ENCODE data around the gene EFCAB9.

- TF ChIP-seq, protein P1, sequence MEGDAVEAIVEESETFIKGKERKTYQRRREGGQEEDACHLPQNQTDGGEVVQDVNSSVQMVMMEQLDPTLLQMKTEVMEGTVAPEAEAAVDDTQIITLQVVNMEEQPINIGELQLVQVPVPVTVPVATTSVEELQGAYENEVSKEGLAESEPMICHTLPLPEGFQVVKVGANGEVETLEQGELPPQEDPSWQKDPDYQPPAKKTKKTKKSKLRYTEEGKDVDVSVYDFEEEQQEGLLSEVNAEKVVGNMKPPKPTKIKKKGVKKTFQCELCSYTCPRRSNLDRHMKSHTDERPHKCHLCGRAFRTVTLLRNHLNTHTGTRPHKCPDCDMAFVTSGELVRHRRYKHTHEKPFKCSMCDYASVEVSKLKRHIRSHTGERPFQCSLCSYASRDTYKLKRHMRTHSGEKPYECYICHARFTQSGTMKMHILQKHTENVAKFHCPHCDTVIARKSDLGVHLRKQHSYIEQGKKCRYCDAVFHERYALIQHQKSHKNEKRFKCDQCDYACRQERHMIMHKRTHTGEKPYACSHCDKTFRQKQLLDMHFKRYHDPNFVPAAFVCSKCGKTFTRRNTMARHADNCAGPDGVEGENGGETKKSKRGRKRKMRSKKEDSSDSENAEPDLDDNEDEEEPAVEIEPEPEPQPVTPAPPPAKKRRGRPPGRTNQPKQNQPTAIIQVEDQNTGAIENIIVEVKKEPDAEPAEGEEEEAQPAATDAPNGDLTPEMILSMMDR (conservative IDR thresholded peaks at IDR 0.05) = no peak
- no peak for TF ChIP-seq ZFX (IDR thresholded peaks at IDR 0.05)
These were observed 18.7 kb upstream of the EFCAB9 start for GRCh38 chr5:172175263-172175719.

All from C4-2B (cell line).